ENCODE results near the gene ANKRD53.

DNA sequence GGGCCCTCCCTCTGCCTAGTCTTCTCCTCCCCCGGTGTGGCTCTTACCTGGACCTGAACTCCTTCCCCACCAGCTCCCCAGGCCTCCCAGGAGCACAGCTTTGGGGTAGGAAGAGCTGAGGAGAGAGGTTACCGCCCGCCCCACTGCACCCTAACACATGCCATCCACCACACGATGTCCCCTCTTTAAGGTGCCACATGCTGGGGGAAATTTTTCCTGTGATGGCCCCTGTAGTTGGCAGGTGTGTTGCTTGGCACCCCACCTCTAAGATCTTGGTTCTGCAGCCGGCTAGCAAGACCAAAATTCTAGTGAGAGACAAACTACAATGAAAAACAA is 23.1 kb downstream of the ANKRD53 start:
- TF ChIP-seq, protein P1, sequence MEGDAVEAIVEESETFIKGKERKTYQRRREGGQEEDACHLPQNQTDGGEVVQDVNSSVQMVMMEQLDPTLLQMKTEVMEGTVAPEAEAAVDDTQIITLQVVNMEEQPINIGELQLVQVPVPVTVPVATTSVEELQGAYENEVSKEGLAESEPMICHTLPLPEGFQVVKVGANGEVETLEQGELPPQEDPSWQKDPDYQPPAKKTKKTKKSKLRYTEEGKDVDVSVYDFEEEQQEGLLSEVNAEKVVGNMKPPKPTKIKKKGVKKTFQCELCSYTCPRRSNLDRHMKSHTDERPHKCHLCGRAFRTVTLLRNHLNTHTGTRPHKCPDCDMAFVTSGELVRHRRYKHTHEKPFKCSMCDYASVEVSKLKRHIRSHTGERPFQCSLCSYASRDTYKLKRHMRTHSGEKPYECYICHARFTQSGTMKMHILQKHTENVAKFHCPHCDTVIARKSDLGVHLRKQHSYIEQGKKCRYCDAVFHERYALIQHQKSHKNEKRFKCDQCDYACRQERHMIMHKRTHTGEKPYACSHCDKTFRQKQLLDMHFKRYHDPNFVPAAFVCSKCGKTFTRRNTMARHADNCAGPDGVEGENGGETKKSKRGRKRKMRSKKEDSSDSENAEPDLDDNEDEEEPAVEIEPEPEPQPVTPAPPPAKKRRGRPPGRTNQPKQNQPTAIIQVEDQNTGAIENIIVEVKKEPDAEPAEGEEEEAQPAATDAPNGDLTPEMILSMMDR (IDR thresholded peaks at IDR 0.05; ENCODE audit: poor library complexity, severe bottlenecking): no peak
- TF ChIP-seq EZH2 (IDR thresholded peaks at IDR 0.05; ENCODE audit: borderline replicate concordance, insufficient read depth, low read length, poor library complexity, severe bottlenecking) (no peak), TAF1 (IDR thresholded peaks at IDR 0.05; ENCODE audit: low read depth) (no peak)

All from neural cell (in vitro differentiated cells).